Measurements from ENCODE around the gene GSTA5.

DNA sequence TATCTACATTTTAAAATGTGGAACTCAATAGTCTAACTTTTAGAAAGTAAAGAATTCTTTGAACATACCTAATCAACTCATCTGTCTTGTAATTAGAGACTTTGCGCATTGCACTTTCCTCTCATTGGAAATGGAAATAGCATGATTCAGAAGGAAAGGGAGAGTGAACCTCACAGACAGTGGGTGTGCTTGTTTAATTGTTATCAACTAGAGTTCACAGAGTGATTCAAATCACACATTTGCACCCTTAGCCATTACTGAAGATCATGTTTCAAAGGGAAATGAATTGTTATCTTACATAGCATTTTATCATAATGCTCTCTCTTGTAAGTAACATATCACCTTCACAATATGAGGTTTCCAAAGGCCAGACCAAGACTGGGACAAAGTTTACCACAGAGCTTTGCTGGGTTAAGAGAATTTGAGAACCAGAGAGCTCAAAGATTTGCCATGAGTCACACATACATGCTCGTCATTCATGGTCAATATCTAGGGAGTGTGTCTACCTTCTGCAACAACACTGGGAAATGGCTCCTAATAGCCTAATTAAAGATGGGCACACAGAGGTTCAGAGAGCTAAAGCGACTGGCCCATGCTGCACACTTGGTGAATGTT lies 47.4 kb upstream of the GSTA5 start:
- no peak for TF ChIP-seq EP300 (IDR thresholded peaks at IDR 0.05; ENCODE audit: low read depth)
- TF ChIP-seq, protein P1, sequence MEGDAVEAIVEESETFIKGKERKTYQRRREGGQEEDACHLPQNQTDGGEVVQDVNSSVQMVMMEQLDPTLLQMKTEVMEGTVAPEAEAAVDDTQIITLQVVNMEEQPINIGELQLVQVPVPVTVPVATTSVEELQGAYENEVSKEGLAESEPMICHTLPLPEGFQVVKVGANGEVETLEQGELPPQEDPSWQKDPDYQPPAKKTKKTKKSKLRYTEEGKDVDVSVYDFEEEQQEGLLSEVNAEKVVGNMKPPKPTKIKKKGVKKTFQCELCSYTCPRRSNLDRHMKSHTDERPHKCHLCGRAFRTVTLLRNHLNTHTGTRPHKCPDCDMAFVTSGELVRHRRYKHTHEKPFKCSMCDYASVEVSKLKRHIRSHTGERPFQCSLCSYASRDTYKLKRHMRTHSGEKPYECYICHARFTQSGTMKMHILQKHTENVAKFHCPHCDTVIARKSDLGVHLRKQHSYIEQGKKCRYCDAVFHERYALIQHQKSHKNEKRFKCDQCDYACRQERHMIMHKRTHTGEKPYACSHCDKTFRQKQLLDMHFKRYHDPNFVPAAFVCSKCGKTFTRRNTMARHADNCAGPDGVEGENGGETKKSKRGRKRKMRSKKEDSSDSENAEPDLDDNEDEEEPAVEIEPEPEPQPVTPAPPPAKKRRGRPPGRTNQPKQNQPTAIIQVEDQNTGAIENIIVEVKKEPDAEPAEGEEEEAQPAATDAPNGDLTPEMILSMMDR (IDR thresholded peaks at IDR 0.05): no peak

Data from transverse colon (tissue), 3 donors.